ENCODE measurements around the gene SHROOM2.
A peak's percentile ranks its signal among the peaks of the same experiment; 100 is the strongest.

Gene SHROOM2

DNA sequence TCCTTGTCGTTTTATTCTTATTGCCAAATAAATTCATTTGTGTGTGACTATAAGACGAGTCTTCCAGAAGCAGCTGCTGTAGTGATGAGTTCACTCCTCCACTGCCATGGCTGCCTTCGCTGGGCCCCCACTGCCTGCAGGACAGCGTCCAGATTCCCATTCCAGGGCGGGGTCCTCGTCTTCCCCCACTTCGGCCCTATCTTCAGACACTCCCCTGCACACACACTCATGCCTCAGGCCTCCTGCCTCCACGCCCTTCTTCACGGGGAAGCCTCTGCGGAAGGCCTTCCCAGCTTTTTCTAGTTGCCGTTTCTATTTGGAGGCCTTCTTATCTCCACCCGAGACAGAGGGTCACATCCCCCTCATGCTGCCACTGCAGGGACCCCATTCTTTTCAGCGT is 80.4 kb downstream of the SHROOM2 start:
- DNase-seq = no peak

DNA sequence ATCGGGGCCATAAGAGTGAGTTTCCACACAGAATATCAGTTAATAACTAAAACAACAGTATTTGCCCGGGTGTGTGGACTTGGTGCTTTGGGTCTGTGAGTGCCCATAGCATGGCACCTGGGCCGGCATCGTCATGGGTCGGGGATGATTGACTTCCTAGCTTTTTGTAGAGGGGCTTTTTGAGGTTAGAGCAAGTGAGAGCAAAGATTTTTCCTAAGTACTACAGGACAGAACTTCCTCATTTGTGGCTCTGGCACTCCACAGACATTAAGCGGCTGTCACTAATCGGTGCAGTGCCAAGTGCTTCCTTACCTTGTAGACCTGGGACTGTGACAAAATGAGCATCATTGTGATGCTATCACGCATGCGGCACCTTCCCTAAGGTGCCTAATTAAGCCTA is 81.0 kb downstream of the SHROOM2 start:
- no peak for DNase-seq

DNA sequence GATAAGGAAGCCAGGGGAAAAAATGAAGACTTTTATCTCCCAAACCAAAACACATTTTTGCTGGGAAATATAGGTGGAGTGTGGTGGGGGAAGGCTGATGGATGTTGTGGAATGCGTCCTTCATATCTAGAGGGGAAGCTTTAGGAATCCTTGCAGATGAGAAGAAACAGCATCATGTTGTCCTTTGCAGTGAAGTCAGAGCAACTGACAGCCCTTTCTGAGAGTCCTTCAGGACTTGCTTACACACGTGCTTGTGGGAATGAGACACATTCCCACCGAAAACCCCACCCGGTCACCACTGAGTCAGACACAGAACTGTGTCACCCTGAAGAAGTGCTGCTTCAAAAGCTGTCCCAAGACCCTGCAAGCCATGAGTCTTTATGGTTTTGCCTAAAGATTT is 81.5 kb downstream of the SHROOM2 start:
- no peak for DNase-seq

DNA sequence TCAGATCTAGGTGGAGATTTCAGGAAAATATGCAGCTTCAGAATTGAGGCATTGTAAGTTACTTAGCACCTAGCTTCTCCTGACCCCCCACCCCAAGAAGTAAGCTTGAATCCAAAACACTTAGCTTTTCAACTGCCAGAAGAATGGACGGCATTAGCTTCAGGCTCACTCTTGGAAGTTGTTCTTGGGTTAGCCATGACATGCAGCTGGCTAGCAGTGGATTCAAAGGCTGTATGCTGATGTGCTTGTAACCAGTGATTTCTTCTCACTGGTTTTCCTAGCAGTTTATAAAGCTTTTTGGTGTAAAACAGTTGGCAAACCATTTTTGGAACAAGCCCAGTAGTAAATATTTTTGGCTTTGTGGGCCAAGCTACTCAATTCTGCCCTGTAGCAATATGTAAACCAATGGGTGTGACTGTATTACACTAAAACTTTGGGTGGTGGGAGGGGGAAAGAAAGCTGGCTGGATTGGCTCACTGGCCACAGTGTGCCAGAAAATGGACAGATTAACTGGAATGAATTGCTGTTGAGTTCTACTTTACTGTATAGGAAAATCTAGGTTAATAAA is 85.6 kb downstream of the SHROOM2 start:
- DNase-seq = no peak

DNA sequence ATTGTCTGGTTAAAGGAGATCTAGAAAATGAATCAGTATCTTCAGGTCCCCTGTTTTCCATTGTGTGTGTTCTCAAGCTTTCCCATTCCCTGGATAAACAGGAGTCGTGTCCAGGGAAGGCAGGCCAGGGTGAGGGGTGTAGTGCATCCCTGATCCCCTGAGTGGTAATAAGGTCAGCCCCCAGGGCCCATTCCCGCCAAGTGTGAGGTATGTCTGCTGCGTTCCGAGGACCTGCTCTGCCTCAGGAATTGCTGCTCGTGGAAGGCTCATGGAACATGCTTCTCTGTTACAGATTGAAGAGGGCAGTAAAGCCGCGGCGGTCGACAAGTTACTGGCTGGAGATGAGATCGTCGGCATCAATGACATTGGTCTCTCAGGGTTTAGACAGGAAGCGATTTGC is 87.1 kb downstream of the SHROOM2 start:
- DNase-seq = no peak

DNA sequence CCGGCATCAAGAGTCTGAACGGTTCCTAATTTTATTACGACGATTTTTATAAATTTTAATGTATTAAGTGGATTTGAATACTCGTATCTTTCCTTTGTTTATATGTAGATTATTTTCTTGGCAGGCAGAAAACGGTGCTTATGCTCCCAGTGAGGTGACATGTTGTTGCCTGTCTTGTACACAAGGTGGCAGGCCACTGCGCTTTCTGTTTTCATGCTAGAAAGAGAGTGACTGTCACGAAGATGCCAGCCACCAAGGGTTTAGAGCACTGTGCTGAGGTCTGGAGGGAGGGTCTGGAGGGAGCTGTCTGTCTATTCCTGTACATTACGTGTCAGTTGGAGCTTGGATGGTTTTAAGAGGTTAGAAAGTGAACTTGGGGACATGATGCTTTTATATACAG is 87.7 kb downstream of the SHROOM2 start:
- DNase-seq = peak; percentile 28

DNA sequence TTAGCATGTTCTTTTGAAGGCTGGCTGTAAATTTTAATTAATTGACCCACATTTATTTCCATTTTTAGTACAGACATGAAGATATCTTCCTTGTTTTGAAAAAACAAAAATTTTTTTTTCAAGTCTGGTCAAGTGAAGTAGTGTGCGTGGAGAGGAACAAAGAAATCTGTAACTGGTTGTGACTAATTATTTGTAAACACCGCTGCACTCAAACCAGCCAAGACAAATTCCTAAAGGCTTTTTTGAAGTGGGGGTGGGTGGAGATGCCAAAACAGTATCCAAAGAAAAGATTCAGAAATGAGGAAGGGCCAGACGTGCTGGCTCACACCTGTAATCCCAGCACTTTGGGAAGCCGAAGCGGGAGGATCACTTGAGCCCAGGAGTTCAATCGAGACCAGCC is 88.3 kb downstream of the SHROOM2 start:
- no peak for DNase-seq

DNA sequence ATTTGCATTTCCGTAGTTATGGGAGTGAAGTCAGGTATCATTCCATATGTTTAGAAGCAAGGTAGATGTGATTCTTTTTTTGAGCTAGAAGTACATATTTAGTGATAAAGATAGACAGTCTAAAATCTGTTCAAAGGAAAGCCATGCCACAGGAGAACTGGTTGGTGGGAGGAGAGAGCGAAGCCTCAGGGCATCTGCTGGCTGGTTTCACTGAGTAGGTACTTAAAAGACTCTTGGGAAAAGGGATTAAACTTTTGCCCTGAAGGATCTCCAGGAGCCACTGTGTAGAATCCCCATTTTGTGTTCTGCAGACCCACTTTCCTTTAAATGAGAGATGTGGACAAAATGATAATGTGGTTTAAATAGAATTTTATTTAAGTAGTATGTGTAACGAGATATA is 89.6 kb downstream of the SHROOM2 start:
- no peak for DNase-seq

DNA sequence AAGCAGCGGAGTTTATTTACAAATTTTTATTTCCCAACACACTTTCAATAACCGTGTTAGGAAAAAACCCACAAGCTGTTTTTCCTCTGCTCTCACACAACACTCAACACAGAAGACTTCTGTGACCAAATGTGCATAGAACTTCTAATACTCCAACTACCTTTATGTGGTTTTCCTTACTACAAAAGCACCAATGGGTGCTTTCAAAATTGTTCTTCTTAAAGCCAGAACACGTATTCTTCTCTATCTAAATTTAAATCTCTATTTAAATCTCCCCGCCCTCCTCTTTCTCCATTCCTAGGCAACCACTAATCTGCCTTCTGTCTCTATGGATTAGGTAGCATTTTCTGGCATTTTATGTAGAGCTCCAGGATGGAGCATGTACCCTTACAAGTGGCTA is 90.0 kb downstream of the SHROOM2 start:
- no peak for DNase-seq

DNA sequence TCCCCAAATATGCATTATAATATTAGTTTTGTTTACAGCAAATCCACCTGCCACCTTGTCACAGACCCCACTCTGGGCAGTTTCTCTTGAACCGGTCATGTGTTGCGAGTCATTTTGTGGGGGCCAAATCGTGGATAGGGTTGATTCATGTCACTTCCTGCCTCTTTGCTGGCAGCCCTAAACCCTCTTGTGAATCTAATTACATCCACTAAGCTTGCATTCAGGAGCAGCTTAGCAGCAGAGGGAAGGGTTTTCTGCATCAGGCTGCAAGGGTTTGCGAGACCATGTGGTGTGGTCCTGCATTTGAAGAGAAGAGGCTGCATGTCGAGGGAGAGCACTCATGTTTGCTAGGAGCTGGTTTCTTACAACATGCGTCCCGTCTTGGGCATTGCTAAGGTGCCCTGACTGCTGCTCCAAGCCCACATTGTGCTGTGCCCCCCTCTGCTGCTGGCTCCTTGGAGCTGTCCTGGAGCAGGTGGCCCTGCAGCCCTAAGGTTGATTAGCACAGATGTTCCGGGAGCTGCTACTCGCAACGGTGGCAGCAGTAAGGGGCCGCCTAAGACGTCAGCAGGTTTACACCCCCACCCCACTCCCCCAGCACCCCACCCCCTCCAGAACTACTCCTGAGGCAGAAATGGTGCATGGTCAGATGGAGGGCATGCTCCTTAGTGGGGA is 92.1 kb downstream of the SHROOM2 start:
- DNase-seq = peak; percentile 82

DNA sequence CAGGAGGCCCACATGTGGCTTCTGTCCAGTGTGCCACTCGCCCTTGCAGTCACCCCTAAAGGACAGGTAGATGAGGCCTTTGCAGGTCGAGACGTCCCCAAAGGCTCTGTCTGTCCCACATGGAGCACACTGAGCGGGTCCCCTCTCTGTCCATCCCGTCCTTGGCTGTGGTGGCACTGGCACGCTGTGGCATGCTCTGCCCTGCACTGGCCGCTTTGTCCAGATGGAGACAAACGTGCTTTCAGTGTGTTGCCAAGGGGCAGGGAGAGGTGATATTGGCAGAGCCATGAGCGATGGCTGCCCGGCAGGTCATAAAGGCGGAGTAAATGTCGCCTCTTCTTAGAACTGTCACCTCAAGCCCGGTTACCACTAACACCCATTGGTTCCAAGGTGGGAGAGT is 94.0 kb downstream of the SHROOM2 start:
- DNase-seq = no peak

DNA sequence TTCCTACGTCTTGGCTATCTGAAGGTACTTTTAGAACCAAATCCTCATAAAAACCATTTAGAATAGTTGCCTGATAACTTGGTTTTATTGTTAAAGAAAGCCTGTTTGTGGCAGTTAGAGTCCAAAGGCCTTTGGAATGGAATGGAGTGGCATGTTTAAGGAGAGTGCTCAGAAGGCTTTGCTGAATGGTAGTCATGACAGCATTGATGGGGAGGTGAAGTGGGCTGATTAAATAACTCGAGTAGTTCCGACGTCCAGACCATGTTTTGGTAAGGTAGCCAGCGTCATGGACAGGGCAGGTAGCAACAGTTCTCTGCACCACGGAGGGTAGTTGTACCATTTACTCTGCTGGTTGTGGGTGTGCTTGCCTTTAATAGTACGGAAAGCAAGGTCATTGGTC is 94.6 kb downstream of the SHROOM2 start:
- DNase-seq = no peak

DNA sequence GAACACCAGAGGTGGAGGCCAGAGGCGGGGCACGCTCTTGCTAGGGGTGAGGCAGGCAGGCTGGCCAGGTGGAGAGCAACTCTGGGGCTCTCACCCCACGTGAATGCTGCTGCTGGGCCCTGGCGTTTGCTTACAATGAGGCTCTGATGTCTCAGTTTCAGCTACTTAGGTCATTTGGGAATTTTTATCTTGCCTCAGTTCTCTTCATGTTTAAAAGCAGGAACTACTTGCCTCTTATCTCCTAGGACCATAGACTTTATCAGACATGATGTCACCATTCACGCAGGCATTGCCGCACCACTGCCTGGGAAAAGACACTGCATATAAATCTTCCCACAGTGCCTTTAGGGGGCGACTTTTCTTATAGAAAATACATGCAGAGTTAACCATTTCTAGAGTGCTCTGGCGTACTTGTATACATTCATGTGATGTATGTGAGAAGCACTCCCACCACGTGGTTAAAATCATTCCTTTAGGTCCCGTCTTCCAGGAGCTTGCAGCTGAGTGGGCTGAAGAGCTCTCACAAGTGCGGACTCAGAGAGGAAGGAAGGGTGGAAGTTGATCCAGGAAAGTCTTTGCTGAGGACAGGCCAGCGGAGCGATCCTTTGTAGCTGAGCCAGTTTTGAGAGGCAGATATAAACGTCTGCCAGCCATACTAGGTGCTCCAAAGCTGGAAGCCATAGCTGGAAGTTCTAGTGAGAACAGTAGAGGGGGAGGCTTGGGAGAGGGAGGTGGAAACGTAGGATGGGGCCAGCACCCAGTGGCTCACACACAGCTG is 96.6 kb downstream of the SHROOM2 start:
- DNase-seq = no peak

DNA sequence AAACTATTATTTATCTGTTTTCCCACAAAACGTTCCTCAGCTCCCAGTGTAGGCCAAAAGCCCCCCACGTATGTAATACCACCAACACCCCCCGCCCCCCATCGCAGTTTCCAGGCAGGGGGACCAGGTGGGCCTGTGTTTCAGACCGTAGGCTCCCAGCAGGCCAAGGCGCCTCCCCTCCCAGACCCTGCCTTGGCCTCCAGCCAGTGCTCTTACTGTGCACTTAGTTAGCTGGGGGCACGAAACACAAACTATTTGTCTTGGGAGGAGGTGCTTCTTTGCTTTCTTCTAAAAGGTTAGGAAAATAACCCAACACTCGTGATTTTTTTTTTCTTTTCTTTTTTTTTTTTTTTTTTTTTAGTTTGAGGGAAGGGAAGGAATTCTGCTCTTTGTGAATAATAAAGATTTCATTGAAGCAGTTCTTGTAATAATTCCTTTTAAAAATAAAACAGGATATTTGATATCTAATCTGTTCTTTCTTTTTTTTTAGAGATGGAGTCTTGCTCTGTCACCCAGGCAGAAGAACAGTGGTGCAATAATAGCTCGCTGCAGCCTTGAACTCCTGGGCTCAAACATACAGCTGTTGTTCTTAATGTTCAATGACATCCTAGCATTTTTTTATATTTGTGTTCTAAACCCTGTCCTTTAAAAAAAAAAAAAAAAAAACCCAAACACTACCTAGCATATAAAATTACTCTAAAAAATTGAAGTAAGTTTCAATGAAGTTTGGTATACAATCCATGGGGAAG is 98.0 kb downstream of the SHROOM2 start:
- peak; percentile 4 for DNase-seq

DNA sequence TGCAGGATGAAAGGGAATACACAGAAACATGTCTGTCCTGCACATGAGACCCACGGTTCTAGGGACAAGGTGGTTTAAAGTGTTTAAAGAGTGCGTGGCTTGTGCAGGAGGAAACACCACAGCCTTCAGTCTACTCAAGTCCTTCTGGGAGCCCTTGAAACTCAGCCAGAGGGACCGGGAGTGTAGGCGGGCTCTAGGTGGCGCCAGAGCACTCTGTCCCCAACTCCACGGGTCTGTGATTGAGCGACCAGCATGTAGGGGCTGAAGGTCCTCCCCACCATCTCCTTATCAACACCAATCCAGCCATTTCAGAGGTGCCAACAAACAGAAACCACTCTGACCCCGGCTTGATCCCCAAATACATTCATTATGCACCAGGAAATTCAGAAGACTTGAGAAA is 98.9 kb downstream of the SHROOM2 start:
- DNase-seq = peak; percentile 38

DNA sequence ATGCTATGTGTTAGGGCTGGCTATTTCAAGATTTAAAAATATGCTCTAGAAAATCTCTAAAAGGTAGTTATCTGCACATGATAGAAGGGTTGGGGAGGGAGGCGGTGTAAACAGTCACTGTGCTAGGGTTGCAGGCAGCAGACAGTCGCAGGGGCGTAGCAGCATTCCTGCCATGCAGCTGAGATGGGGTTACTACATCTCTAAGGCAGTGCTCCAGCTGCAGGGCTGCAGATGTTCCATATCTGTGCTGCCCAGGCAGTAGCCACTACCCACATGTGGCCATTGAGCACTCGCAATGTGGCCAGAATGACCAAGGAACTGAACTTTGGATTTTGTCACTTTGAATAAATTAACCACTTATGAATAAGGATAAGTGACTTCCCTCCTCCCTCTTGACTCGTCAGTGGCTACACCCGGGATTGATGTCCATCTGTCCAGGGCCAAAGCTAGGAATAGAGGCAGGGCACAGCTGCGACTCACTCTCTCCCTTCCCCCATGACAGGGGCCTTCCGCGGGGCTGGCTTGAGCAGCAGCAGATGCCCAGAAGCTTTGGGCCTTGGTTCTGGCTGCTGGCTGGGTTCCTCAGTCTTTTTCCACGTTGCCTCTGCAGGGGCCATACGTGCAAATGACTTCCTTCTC is 101.5 kb downstream of the SHROOM2 start:
- no peak for DNase-seq

DNA sequence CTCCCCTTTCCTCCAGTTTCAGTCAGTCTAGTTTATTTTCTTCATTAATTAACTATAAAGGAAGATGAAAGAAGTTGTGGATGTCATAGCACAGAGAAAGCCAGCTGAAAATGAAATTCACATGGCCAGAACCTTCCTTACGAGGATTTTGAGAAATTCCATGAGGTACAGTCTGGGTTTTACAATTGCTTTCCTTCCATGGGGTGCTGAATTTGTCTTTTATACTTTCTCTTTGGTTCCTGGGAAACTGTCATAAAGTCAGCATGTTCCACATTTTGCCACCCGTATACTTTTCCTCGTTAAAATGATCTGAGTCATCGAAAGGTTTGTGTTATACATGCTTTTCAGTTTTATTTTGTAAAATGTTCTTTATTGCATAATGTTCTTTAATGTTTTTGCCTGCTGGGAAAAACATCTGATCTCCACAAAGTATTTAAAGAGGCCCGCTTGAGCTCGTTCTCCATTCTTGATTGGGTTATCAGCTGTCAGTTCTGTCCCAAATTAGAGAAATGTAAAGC is 102.8 kb downstream of the SHROOM2 start:
- DNase-seq = no peak

DNA sequence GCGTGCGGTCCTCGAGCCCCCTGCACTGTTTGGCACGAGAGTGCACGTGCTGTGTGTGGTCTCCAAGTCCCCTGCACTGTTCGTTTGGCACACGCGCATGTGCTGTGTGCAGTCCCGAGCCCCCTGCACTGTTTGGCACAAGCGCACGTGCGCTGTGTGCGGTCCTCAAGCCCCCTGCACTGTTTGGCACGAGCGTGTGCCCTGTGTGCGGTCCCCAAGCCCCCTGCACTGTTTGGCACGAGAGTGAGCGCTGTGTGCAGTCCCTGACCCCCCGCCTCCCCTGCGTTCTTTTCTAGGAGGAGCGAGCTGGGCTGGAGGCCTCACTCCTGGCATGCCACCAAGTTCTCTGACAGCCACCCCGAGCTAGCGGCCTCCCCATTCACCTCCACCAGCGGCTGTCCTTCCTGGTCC is 104.5 kb downstream of the SHROOM2 start:
- DNase-seq = no peak

DNA sequence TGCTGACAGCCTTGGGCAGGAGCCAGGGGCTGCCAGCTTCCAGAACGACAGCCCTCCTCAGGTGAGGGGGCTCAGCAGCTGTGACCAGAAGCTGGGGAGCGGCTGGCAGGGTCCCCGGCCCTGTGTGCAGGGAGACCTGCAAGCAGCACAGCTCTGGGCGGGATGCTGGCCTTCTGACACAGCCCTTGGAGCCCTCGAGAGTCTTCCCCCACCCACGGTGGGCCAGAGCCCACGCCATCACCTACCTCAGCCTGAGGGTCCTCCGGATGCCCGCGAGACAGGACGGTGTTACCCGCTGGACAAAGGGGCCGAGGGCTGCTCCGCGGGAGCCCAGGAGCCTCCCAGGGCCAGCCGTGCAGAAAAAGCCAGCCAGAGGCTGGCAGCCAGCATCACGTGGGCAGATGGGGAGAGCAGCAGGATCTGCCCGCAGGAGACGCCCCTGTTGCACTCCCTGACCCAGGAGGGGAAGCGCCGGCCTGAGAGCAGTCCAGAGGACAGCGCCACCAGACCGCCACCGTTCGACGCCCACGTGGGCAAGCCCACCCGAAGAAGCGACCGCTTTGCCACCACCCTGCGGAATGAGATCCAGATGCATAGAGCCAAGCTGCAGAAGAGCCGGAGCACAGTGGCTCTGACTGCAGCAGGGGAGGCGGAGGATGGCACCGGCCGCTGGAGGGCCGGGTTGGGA is 109.1 kb downstream of the SHROOM2 start:
- DNase-seq = no peak

DNA sequence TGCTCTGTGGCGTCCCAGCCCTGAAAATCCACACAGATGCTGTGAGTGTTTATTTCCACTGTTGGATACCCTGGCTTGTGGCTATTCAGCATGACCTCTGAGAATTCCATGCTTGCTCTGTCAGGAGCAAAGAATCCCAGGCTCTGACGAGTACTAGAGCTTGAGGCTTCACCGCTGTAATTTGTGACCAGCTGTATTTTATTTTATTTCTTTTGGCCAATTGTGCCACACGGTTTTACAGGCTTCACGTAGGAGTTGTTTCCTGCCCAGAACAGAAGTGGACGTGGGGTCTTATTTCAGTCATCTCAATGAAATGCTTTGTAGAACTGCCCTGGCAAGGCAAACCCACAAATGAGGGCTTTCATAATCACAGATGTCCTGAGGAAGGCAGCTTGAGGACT is 111.5 kb downstream of the SHROOM2 start:
- no peak for DNase-seq

DNA sequence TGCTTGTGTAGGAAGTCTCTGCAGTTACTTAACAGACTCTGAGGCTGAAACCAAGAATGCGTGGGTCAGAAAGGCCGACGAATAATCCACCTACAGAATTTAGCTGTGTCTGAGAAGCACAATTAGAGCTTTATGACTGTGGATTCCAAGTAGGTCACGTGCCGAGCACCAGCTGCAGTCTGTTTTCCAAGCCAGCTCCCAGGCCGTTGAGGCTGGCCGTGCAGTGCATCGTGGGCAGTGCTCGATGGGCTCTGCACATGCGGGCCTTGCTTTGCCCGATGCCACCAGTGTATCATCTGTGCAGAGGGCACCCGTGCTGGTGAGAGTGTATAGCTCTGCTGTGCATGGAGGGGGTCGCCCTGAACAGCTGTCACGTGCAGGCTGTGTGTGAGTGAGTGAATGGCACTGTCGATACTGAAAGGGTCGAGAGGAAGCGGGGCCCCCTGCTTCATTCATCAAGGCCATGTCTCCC is 113.4 kb downstream of the SHROOM2 start:
- no peak for DNase-seq

DNA sequence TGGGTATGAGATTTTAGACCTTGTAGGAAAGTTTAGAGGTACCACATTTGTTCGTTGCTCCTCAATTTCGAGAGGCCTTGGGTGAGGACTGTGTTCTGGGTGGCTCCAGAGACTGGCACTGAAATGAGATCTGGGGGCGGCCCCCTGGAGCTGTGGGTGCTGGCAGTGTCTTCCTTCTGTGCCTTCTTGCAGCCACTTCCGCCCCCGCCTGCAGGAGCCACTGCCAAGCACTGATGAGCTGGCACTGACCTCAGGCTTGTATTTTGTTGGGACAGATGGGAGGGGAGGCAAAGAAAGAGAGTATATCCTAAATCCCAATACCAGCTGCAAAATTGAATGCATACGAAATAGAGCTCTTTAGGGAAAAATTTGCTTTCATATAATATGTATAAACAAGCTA is 116.4 kb downstream of the SHROOM2 start:
- no peak for DNase-seq

All from NCI-H1105 treated with DMSO at 0.1 percent for 48 hours (cell line).